C4-2B (cell line): ENCODE measurements around the gene LRATD1.

ENCODE experiments used
- H3K27ac ChIP-seq: fragments of 450-650 bp; 2 replicates; pipeline ENCODE4 v1.5.1; 2017
- ZFX ChIP-seq: fragments of 450-650 bp; IDR thresholded peaks from 2 replicates; pipeline ENCODE4 v1.6.1; 2017
- TF ChIP-seq, protein P1 (sequence below): fragments of 450-650 bp; conservative IDR thresholded peaks from 2 replicates; pipeline ENCODE4 v1.5.1; 2017; ENCODE audit warnings: mild to moderate bottlenecking

Gene LRATD1

DNA sequence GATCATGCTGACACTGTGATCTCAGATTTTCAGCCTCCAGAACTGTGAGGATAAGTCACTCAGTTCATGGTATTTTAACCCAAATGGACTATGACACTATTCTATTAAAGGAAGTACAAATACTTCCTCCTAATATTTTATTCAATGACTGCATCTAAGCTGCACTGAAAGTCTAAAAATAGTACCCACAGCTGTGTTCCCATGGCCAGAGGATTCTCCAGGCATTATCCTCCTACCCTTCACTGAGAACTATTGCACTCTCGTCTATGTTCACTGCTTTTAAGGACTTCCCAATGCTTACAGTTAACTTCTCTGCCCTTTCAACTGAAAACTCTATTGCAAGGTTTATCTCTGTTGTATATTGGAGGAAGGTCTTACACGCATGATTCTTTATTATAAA lies 15.2 kb downstream of the LRATD1 start:
- H3K27ac ChIP-seq: no peak overlapping the region
- TF ChIP-seq, protein P1, sequence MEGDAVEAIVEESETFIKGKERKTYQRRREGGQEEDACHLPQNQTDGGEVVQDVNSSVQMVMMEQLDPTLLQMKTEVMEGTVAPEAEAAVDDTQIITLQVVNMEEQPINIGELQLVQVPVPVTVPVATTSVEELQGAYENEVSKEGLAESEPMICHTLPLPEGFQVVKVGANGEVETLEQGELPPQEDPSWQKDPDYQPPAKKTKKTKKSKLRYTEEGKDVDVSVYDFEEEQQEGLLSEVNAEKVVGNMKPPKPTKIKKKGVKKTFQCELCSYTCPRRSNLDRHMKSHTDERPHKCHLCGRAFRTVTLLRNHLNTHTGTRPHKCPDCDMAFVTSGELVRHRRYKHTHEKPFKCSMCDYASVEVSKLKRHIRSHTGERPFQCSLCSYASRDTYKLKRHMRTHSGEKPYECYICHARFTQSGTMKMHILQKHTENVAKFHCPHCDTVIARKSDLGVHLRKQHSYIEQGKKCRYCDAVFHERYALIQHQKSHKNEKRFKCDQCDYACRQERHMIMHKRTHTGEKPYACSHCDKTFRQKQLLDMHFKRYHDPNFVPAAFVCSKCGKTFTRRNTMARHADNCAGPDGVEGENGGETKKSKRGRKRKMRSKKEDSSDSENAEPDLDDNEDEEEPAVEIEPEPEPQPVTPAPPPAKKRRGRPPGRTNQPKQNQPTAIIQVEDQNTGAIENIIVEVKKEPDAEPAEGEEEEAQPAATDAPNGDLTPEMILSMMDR: no peak
- TF ChIP-seq ZFX: no peak

DNA sequence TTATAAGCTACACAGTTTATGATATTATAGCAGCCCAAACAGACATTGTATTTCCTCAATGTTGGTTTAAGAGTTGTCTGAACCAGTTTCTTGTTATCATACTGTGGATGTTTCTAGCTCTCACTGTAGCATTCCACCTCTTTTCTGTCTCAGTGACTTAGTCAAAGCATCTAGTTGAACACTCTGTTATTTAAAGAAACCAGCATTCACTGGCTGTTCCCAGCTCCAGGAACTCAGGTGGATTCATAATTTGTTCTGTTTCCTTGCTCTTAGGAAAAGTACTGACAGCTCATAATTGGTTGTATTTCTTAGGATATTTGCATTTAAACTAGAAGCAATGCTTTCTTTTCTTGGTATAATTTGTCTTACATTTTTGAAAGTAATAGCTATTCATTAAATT lies 17.5 kb downstream of the LRATD1 start:
- H3K27ac ChIP-seq: no peak overlapping the region
- TF ChIP-seq, protein P1: no peak
- TF ChIP-seq ZFX: no peak

DNA sequence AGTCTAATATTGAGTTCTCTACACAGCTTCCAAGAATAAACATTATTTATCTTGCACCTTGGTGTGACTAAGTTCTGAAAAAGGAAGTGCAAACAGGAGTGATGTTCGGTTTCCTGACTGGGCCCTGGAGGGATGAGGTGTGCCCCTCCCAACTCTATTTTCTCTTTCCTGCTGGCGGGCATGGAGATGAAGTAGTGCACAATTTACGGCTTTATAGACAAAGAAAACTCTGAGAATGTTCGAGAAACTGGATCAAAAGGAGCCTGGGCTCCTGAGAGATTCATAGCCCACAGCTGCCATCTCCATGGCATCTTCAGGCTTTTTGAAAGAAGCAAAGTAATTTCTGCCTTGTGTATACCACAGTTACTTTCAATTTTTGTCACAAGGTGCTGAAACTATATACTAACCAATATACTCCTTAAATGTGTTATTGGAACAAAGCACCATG lies 22.3 kb downstream of the LRATD1 start:
- TF ChIP-seq ZFX: no peak
- TF ChIP-seq, protein P1: no peak
- H3K27ac ChIP-seq: no peak overlapping the region

DNA sequence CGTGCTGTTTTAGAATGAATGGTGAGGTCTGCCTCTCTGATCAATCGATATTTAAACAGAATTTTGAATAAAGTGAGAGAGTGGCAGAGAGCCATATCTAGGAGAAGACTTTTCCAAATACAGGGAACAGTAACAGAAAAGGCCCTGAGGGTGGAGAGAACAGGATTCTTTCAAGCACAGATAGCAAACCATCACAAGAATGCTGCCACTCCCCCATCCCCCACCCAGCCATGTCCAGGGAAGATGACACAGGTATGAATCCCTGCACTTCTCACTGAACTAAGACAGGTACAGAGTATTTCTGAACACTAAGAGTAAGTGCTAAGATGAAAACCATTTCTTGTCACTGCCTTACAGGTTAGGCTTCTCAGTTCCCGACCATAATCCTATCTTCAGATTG lies 23.6 kb downstream of the LRATD1 start:
- H3K27ac ChIP-seq: no peak overlapping the region
- TF ChIP-seq, protein P1: no peak
- no peak for TF ChIP-seq ZFX

DNA sequence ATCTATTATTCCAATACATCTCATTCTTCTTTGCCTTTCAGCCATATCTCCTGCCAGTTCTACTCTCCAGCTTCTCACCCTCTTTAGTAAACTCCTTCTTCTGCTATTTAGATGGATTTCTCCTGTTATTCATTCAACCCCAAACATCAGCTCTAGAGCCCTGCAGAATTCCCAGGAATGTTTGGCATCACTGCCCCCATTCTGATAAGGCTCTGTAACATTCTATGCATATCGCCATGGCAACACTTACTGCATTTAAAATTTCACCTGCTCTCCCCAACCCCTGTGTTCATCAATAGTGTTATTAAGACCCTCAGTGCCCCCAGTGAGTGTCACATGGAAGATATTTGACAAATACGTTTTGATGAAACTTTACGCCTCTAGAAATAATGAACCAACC lies 28.6 kb downstream of the LRATD1 start:
- H3K27ac ChIP-seq: no peak overlapping the region
- no peak for TF ChIP-seq ZFX
- TF ChIP-seq, protein P1: no peak

DNA sequence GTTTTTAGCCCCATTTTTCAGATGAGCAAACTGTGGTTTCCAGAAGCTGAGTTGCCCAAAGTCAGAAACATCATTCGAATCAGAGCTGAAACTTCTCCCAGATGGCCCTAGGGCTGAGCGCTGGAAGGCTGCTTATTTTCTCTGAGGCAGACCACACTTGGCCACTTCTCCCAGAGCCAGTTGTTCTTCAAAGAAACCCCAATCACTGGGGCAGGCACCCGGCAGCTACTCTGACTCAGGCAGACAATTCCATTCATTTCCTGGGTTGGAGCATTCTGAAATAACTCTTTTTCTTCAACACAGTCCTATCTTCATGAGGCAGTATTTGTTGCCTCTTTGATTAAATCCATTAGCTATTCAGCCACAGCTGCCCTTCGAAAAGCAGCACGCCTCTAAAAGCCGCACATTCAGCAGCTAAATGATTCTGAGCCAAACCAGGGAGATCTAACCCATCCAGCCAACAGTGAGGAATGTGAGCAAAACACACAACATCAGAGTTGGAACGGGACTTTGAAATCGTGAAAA lies 40.9 kb downstream of the LRATD1 start:
- no peak overlapping the region for H3K27ac ChIP-seq
- TF ChIP-seq, protein P1: no peak
- no peak for TF ChIP-seq ZFX

DNA sequence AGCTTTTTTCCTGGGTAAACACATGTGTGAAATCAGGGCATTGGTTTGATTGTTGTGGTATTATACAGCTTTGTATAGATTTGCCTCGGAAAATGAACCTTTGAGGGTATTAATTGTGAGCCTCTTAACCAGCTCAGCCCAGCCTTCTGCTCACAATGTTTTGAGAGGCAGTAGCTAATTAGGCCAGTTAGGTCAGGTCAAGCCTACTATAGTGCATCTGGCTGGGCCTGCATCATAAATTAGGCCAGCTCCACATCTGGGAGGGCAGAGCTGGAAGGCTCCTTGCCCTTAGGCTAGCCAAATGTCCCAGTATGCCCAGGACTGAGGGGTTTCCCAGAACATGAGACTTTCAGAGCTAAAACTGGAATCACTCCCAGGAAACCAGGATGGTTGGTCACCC lies 43.0 kb downstream of the LRATD1 start:
- no peak overlapping the region for H3K27ac ChIP-seq
- TF ChIP-seq ZFX: no peak
- TF ChIP-seq, protein P1: no peak
